Right lobe of liver (tissue), 6 donors: ENCODE results near the gene PEAR1. TPM values are rescaled to one million over a fixed set of nuclear protein-coding genes. Genes with fewer than 3 reads are reported as not detected.

Experiments used
- ATAC-seq, 4 donors: fragments of 200-7000 bp; cut with Tn5 transposase; one replicate each; pipeline ENCODE4 v1.9.1; 2020; ENCODE audit warnings: mild to moderate bottlenecking in 4 of 4, moderate library complexity in 4 of 4
- DNase-seq, 3 donors: peaks; one replicate each; pipeline ENCODE4 v3.0.0-alpha.2; 2020
- H3K27ac ChIP-seq, 3 donors: fragments of 200-600 bp; one replicate each; pipeline ENCODE4 v1.8.0; 2022
- H3K27me3 ChIP-seq, 2 donors: fragments of 200-600 bp; one replicate each; pipeline ENCODE4 v1.8.0; 2022
- H3K36me3 ChIP-seq, 4 donors: fragments of 200-600 bp; sonication (generic) in 1 of 4; one replicate each; pipeline versions ENCODE4 v1.5.1 to v1.8.0; 2017 to 2022; ENCODE audit warnings: control low read depth in 1 of 4
- H3K4me1 ChIP-seq, 4 donors: fragments of 200-600 bp; sonication (generic) in 1 of 4; one replicate each; pipeline versions ENCODE4 v1.5.1 to v1.8.0; 2017 to 2022; ENCODE audit warnings: control low read depth in 1 of 4
- H3K4me3 ChIP-seq, 3 donors: fragments of 200-600 bp; one replicate each; pipeline ENCODE4 v1.8.0; 2022
- H3K9me3 ChIP-seq, 4 donors: fragments of 200-600 bp; sonication (generic) in 1 of 4; one replicate each; pipeline versions ENCODE4 v1.5.1 to v1.8.0; 2017 to 2022; ENCODE audit warnings: control low read depth in 1 of 4
- CTCF ChIP-seq, 4 donors: fragments of 200-600 bp in 3 of 4; fragments of 450-650 bp in 1 of 4; IDR thresholded peaks; one replicate each; pipeline versions ENCODE4 v1.5.1 to v1.8.0; 2016 to 2022; ENCODE audit warnings: antibody characterized with exemption in 4 of 4, mild to moderate bottlenecking in 2 of 4
- POLR2A ChIP-seq: fragments of 450-650 bp; IDR thresholded peaks from one replicate; pipeline ENCODE4 v1.6.1; 2017; ENCODE audit warnings: antibody characterized with exemption, mild to moderate bottlenecking
- WGBS: methylation state at CpG from one replicate; pipeline ENCODE4 v1.1.6; 2018; ENCODE audit warnings: low coverage, low lambda C conversion rate; ENCODE audit not compliant: insufficient coverage; ENCODE audit errors: missing lambda C conversion rate; 5-methylcytosine and 5-hydroxymethylcytosine counted together
- intact Hi-C, 2 donors: fragments of 100-400 bp; cut with DNase I; formaldehyde crosslinking; loops; one replicate each; pipeline versions ENCODE4 v1.11.2 to v1.14.1; 2022
- total RNA-seq, 6 experiments: library from RNA; depleted of rRNA in 2 of 6; stranded (reverse); fragments of >200 nt in 2 of 6; fragmentation: NEBNext Ultra II Directional in 3 of 6; extraction: Animal tissue kit (Norgen Biotek cat#: 25700) in 3 of 6; gene quantifications; one replicate each; pipeline versions ENCODE4 v1.1.0 to v1.2.4, GENCODE V29; 2016 to 2023
- donor health status: DM: no; HTN: yes; CAD: no.
- donor health status: DM: no; HTN: no; CAD: no.
- donor health status: DM: no; HTN: no; CAD: no.
- donor health status: DM: no; HTN: yes; CAD: no.
- donor health status: DM: no; HTN: yes; CAD: no.

Gene PEAR1
- total RNA-seq, 6 experiments from 2014 or later = 2.2 to 9.8 (median 3.6) TPM

- ATAC-seq (no peak), DNase-seq (peak in 1 of 3 donors; percentile 49)
- Histone ChIP-seq H3K9me3 (no peaks in the 10 kb centered on the region), H3K27me3 (no peaks in the 10 kb centered on the region), H3K27ac (no peak overlapping the region), H3K4me3 (no peak overlapping the region), H3K4me1 (no peaks in the 10 kb centered on the region), H3K36me3 (no peaks in the 10 kb centered on the region)
- intact Hi-C loops = no loop called here
- TF ChIP-seq CTCF (IDR thresholded peaks at IDR 0.05) (no peak), POLR2A (no peak)
- WGBS = 30% methylated on average over 2 of the region's 5 CpGs
Observed at GRCh38 chr1:156909671-156910070, 16.2 kb downstream of the PEAR1 start.

- Histone ChIP-seq H3K9me3 (no peaks in the 10 kb centered on the region), H3K4me1 (no peaks in the 10 kb centered on the region), H3K27ac (no peak overlapping the region), H3K27me3 (no peaks in the 10 kb centered on the region), H3K4me3 (no peak overlapping the region), H3K36me3 (no peaks in the 10 kb centered on the region)
- DNase-seq (peak in 2 of 3 donors; percentile 47 to 60), ATAC-seq (peak; percentile 47 to 60 (median 54))
- 32% methylated on average over 6 of the region's 18 CpGs for WGBS
- TF ChIP-seq CTCF (IDR thresholded peaks at IDR 0.05) (peak; percentile 48 to 86 (median 80)), POLR2A (no peak)
- intact Hi-C loops = no loop called here
Observed at GRCh38 chr1:156910309-156910782, 16.8 kb downstream of the PEAR1 start.

GRCh38 chr1:156911577-156912298 is 18.2 kb downstream of the PEAR1 start:
- intact Hi-C loops = no loop called here
- no peak for TF ChIP-seq CTCF (IDR thresholded peaks at IDR 0.05)
- no peak for TF ChIP-seq POLR2A
- H3K27ac ChIP-seq = no peak overlapping the region
- H3K9me3 ChIP-seq = no peaks in the 10 kb centered on the region
- ATAC-seq (no peak), DNase-seq (peak in 1 of 3 donors; percentile 22)
- WGBS = 50% methylated on average over 5 of the region's 6 CpGs
- no peaks in the 10 kb centered on the region for H3K4me1 ChIP-seq
- H3K27me3 ChIP-seq = no peaks in the 10 kb centered on the region
- no peaks in the 10 kb centered on the region for H3K36me3 ChIP-seq
- H3K4me3 ChIP-seq = no peak overlapping the region

GRCh38 chr1:156912310-156912709 is 18.8 kb downstream of the PEAR1 start:
- intact Hi-C loops = no loop called here
- no peaks in the 10 kb centered on the region for H3K4me1 ChIP-seq
- no peaks in the 10 kb centered on the region for H3K9me3 ChIP-seq
- no peaks in the 10 kb centered on the region for H3K27me3 ChIP-seq
- peak in 1 of 3 donors; percentile 33 for DNase-seq
- no peak for TF ChIP-seq CTCF (IDR thresholded peaks at IDR 0.05)
- TF ChIP-seq POLR2A = no peak
- H3K36me3 ChIP-seq = no peaks in the 10 kb centered on the region
- no CpG with 5 or more reads among the region's 2 CpGs for WGBS
- ATAC-seq = no peak
- no peak overlapping the region for H3K27ac ChIP-seq
- H3K4me3 ChIP-seq = no peak overlapping the region
